Suprapubic skin (tissue), 4 donors: ENCODE data around the gene UGT1A8. TPM values are rescaled to one million over a fixed set of nuclear protein-coding genes. Genes with fewer than 3 reads are reported as not detected.

ENCODE experiments used
- DNase-seq, 2 donors: peaks; one replicate each; pipeline ENCODE4 v3.0.0-alpha.2; 2019; ENCODE audit warnings: low spot score in 2 of 2
- H3K27ac ChIP-seq: fragments of 200-600 bp; sonication (generic); one replicate; pipeline ENCODE4 v1.5.1; 2019
- H3K27me3 ChIP-seq: fragments of 200-600 bp; sonication (generic); one replicate; pipeline ENCODE4 v1.5.1; 2019
- H3K36me3 ChIP-seq: fragments of 200-600 bp; sonication (generic); one replicate; pipeline ENCODE4 v1.5.1; 2019
- H3K4me1 ChIP-seq: fragments of 200-600 bp; sonication (generic); one replicate; pipeline ENCODE4 v1.5.1; 2019
- H3K4me3 ChIP-seq: fragments of 200-600 bp; sonication (generic); one replicate; pipeline ENCODE4 v1.5.1; 2019; ENCODE audit warnings: mild to moderate bottlenecking
- H3K9me3 ChIP-seq: fragments of 200-600 bp; sonication (generic); one replicate; pipeline ENCODE4 v1.5.1; 2019
- EP300 ChIP-seq: sonication (generic); formaldehyde crosslinking; IDR thresholded peaks from one replicate; pipeline ENCODE4 v1.6.1; 2017; ENCODE audit warnings: antibody characterized with exemption
- POLR2A ChIP-seq, 2 donors: fragments of 450-650 bp; IDR thresholded peaks; one replicate each; pipeline ENCODE4 v1.6.1; 2017; ENCODE audit warnings: antibody characterized with exemption in 2 of 2, mild to moderate bottlenecking in 2 of 2, moderate library complexity in 2 of 2
- POLR2AphosphoS5 ChIP-seq, 3 donors: sonication (generic); formaldehyde crosslinking; IDR thresholded peaks; one replicate each; pipeline ENCODE4 v1.6.1; 2017; ENCODE audit warnings: antibody characterized with exemption in 3 of 3
- WGBS: methylation state at CpG from one replicate; pipeline ENCODE4 v1.1.5; 2018; 5-methylcytosine and 5-hydroxymethylcytosine counted together
- total RNA-seq, 4 donors: library from RNA; depleted of rRNA; stranded (reverse); fragments of >200 nt; gene quantifications; one replicate each; pipeline ENCODE4 v1.1.0, GENCODE V29; 2016
- TF ChIP-seq, protein P1 (sequence below), 2 donors: fragments of 200-600 bp in 1 of 2; fragments of 450-650 bp in 1 of 2; sonication (generic) in 1 of 2; IDR thresholded peaks; one replicate each; pipeline ENCODE4 v1.5.1; 2016 to 2019; ENCODE audit warnings: antibody characterized with exemption in 2 of 2, mild to moderate bottlenecking in 1 of 2, moderate library complexity in 1 of 2

UGT1A8 gene
- total RNA-seq, 4 donors from 2014 or later, result 0.47 TPM; not detected in 3

DNA sequence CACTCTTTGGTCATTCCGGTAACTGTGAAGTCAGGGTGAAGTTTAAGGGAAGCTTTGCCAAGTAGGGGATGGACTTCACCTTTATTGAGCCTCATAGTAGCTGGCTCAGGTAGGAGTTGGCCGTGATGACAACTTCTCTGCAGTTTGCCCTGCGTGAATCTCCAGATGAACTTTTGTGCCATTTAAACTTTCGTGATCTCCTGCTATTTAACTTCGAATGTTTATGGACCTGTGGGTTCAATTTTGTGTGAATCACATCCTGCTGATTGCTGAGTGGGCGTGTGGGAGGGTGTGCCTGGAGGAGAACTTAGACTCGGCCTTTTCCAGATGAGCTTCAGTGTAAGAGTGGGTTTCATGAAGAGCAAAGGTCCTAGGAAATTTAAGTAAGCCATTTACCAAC, 146.8 kb downstream of the UGT1A8 start:
- H3K36me3 ChIP-seq, result no peaks in the 10 kb centered on the region
- no peak overlapping the region for H3K27ac ChIP-seq
- no peak for TF ChIP-seq POLR2A (IDR thresholded peaks at IDR 0.05)
- no peak for TF ChIP-seq POLR2AphosphoS5 (IDR thresholded peaks at IDR 0.05)
- TF ChIP-seq EP300, result no peak
- TF ChIP-seq, protein P1, sequence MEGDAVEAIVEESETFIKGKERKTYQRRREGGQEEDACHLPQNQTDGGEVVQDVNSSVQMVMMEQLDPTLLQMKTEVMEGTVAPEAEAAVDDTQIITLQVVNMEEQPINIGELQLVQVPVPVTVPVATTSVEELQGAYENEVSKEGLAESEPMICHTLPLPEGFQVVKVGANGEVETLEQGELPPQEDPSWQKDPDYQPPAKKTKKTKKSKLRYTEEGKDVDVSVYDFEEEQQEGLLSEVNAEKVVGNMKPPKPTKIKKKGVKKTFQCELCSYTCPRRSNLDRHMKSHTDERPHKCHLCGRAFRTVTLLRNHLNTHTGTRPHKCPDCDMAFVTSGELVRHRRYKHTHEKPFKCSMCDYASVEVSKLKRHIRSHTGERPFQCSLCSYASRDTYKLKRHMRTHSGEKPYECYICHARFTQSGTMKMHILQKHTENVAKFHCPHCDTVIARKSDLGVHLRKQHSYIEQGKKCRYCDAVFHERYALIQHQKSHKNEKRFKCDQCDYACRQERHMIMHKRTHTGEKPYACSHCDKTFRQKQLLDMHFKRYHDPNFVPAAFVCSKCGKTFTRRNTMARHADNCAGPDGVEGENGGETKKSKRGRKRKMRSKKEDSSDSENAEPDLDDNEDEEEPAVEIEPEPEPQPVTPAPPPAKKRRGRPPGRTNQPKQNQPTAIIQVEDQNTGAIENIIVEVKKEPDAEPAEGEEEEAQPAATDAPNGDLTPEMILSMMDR (IDR thresholded peaks at IDR 0.05), result no peak
- no peak overlapping the region for H3K4me3 ChIP-seq
- H3K9me3 ChIP-seq, result no peaks in the 10 kb centered on the region
- no peaks in the 10 kb centered on the region for H3K27me3 ChIP-seq
- no peak for DNase-seq
- WGBS, result 73% methylated on average over 7 of the region's 7 CpGs
- H3K4me1 ChIP-seq, result no peaks in the 10 kb centered on the region

DNA sequence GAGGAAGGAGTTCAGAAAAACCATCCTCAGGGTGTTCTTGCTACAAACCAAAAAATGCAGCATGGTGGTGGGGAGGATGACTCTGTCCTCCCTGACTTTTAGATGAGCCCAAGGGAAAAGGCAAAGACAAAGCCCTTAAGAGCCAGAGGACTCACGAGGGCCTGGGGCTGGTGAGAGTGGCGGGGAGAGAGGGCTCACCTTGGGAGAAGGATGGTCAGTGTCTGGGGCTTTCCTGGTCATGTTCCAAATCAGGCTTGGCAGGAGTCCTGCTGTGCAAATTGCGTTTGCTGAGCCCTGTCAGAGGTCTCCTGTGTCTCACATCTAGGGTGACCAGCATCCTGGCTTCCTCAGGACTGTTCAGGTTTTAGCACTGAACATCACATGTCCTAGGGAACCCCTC, 147.3 kb downstream of the UGT1A8 start:
- DNase-seq, result no peak
- 63% methylated on average over 3 of the region's 3 CpGs for WGBS
- Histone ChIP-seq H3K36me3 (no peaks in the 10 kb centered on the region), H3K4me1 (no peaks in the 10 kb centered on the region), H3K9me3 (no peaks in the 10 kb centered on the region), H3K4me3 (no peak overlapping the region), H3K27me3 (no peaks in the 10 kb centered on the region), H3K27ac (no peak overlapping the region)
- TF ChIP-seq POLR2A (IDR thresholded peaks at IDR 0.05) (no peak), EP300 (no peak), POLR2AphosphoS5 (IDR thresholded peaks at IDR 0.05) (no peak)
- TF ChIP-seq, protein P1 (IDR thresholded peaks at IDR 0.05), result no peak

DNA sequence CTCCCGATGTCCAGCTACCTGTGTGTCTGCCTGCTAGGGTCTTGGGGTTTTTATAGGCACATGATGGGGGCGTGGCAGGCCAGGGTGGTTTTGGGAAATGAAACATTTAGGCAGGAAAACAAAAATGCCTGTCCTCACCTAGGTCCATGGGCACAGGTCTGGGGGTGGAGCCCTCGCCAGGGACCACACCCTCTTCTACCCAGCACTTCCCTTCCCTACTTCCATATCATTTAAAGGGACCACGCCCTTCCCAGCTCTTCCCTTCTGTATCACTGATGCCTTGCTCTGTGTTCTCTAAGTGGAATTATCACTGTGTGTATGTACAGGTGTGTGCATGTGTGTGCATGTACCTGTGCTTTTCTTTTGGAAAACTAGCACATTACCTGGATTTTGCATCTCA, 149.0 kb downstream of the UGT1A8 start:
- no peaks in the 10 kb centered on the region for H3K36me3 ChIP-seq
- H3K27me3 ChIP-seq, result no peaks in the 10 kb centered on the region
- no peak for DNase-seq
- no peaks in the 10 kb centered on the region for H3K9me3 ChIP-seq
- TF ChIP-seq POLR2AphosphoS5 (IDR thresholded peaks at IDR 0.05), result no peak
- TF ChIP-seq EP300, result no peak
- no peak overlapping the region for H3K27ac ChIP-seq
- no peak overlapping the region for H3K4me3 ChIP-seq
- WGBS, result 79% methylated on average over 4 of the region's 4 CpGs
- no peaks in the 10 kb centered on the region for H3K4me1 ChIP-seq

DNA sequence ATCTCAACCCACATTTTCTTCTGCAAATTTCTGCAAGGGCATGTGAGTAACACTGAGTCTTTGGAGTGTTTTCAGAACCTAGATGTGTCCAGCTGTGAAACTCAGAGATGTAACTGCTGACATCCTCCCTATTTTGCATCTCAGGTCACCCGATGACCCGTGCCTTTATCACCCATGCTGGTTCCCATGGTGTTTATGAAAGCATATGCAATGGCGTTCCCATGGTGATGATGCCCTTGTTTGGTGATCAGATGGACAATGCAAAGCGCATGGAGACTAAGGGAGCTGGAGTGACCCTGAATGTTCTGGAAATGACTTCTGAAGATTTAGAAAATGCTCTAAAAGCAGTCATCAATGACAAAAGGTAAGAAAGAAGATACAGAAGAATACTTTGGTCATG, 150.6 kb downstream of the UGT1A8 start:
- H3K9me3 ChIP-seq, result no peaks in the 10 kb centered on the region
- DNase-seq, result no peak
- H3K36me3 ChIP-seq, result no peaks in the 10 kb centered on the region
- H3K4me1 ChIP-seq, result no peaks in the 10 kb centered on the region
- H3K4me3 ChIP-seq, result no peak overlapping the region
- WGBS, result 89% methylated on average over 4 of the region's 4 CpGs
- TF ChIP-seq EP300 (no peak), POLR2AphosphoS5 (IDR thresholded peaks at IDR 0.05) (no peak), POLR2A (IDR thresholded peaks at IDR 0.05) (no peak)
- TF ChIP-seq, protein P1 (IDR thresholded peaks at IDR 0.05), result no peak
- H3K27me3 ChIP-seq, result peaks cover 3% of the 10 kb centered on the region
- H3K27ac ChIP-seq, result no peak overlapping the region

DNA sequence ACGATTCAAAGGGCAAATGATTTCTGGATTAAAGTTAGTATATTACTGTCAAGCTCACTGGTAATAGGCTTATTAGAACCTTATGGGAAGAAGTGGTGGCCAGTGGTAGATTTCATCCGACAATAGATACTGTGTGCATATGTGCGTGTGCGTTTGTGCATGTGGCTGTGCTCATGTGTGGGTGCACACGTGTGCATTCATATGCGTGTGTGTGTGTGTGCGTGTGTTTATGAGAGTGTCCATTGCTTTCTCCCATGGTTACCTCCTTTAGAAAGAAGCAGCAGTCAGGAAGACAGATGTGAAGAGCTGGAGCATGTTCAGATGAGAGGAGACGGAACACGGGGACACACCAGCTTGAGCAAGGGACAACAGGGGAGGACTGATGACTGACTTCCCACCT, 151.8 kb downstream of the UGT1A8 start:
- 75% methylated on average over 9 of the region's 9 CpGs for WGBS
- Histone ChIP-seq H3K9me3 (no peaks in the 10 kb centered on the region), H3K36me3 (no peaks in the 10 kb centered on the region), H3K4me3 (no peak overlapping the region), H3K4me1 (no peaks in the 10 kb centered on the region), H3K27me3 (peaks cover 3% of the 10 kb centered on the region), H3K27ac (no peak overlapping the region)
- TF ChIP-seq EP300 (no peak), POLR2AphosphoS5 (IDR thresholded peaks at IDR 0.05) (no peak), POLR2A (IDR thresholded peaks at IDR 0.05) (no peak)
- TF ChIP-seq, protein P1 (IDR thresholded peaks at IDR 0.05), result no peak
- DNase-seq, result no peak

DNA sequence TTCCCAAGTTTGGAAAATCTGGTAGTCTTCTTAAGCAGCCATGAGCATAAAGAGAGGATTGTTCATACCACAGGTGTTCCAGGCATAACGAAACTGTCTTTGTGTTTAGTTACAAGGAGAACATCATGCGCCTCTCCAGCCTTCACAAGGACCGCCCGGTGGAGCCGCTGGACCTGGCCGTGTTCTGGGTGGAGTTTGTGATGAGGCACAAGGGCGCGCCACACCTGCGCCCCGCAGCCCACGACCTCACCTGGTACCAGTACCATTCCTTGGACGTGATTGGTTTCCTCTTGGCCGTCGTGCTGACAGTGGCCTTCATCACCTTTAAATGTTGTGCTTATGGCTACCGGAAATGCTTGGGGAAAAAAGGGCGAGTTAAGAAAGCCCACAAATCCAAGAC, 154.7 kb downstream of the UGT1A8 start:
- no peak overlapping the region for H3K4me3 ChIP-seq
- no peak for DNase-seq
- H3K36me3 ChIP-seq, result no peaks in the 10 kb centered on the region
- no peaks in the 10 kb centered on the region for H3K9me3 ChIP-seq
- TF ChIP-seq EP300, result no peak
- no peak for TF ChIP-seq POLR2A (IDR thresholded peaks at IDR 0.05)
- no peak for TF ChIP-seq POLR2AphosphoS5 (IDR thresholded peaks at IDR 0.05)
- TF ChIP-seq, protein P1 (IDR thresholded peaks at IDR 0.05), result no peak
- no peak overlapping the region for H3K27ac ChIP-seq
- H3K27me3 ChIP-seq, result peaks cover 3% of the 10 kb centered on the region
- 94% methylated on average over 16 of the region's 16 CpGs for WGBS
- no peaks in the 10 kb centered on the region for H3K4me1 ChIP-seq
